HCT116 (cell line): ENCODE data around the gene GK. TPM values are rescaled to one million over a fixed set of nuclear protein-coding genes. Genes with fewer than 3 reads are reported as not detected.

Experiments used
- ATAC-seq: fragments of 200-7000 bp; cut with Tn5 transposase; 2 replicates; pipeline ENCODE4 v1.9.1; 2020; ENCODE audit warnings: mild to moderate bottlenecking, moderate library complexity
- BruUV-seq: library from RNA; stranded (reverse); fragments of 400-500 nt; replicated peaks from 2 replicates; lab custom pipeline; 2021; lab: Mats Ljungman, UMichigan
- CTCF ChIA-PET: fragments of 300-600 bp; sonication (Branson Sonifier 250); formaldehyde crosslinking; loops from one replicate; lab custom pipeline; 2021; ENCODE audit warnings: antibody characterized with exemption; lab: Charles Lee
- POLR2A ChIA-PET: fragments of 300-600, 350-600 bp; sonication (Branson Sonifier 250); formaldehyde crosslinking; loops from one replicate; lab custom pipeline; 2021; ENCODE audit warnings: antibody characterized with exemption; lab: Charles Lee
- RAD21 ChIA-PET, 2 experiments: fragments of 300-600 bp; sonication (Branson Sonifier 250); formaldehyde crosslinking; loops; one replicate each; lab custom pipeline; 2023; ENCODE audit warnings: low total read pairs in 2 of 2; ENCODE audit not compliant: uncharacterized antibody in 2 of 2, unreplicated experiment in 2 of 2, low non-redundant PET in 1 of 2; lab: Charles Lee
- DNase-seq: peaks from one replicate; pipeline ENCODE4 v3.0.0-alpha.2; 2010; ENCODE audit warnings: low read depth, low spot score
- H2AFZ ChIP-seq: fragments of 200-600 bp; shearing (Covaris generic), sonication (generic); 2 replicates; pipeline ENCODE4 v1.6.1; 2017; ENCODE audit warnings: low read depth, mixed run types, mixed read lengths, antibody characterized with exemption, low read length; ENCODE audit not compliant: poor library complexity, severe bottlenecking
- H3K27ac ChIP-seq: 2 replicates; pipeline ENCODE4 v1.5.1; 2012; ENCODE audit warnings: low read depth, low read length
- H3K27me3 ChIP-seq: fragments of 200-600 bp; sonication (generic); 2 replicates; pipeline ENCODE4 v1.6.1; 2016; ENCODE audit warnings: mixed run types, low read length, mixed read lengths; ENCODE audit not compliant: insufficient read depth
- H3K36me3 ChIP-seq, 2 experiments: fragments of 200-500 bp in 1 of 2; fragments of 200-600 bp in 1 of 2; sonication (Bioruptor generic) in 1 of 2; sonication (generic) in 1 of 2; 2 replicates each; pipeline versions ENCODE4 v1.5.1 to v1.6.1; 2014 to 2016; ENCODE audit warnings: low read length in 2 of 2, inconsistent platforms in 1 of 2, mixed read lengths in 1 of 2, mixed run types in 1 of 2; ENCODE audit not compliant: insufficient read depth in 2 of 2, control insufficient read depth in 1 of 2
- H3K4me1 ChIP-seq, 2 experiments: fragments of 200-600 bp in 1 of 2; sonication (generic) in 1 of 2; 2 replicates each; pipeline versions ENCODE4 v1.5.1 to v1.6.1; 2012 to 2017; ENCODE audit warnings: low read length in 2 of 2, inconsistent platforms in 1 of 2, mild to moderate bottlenecking in 1 of 2, mixed read lengths in 1 of 2, mixed run types in 1 of 2, moderate library complexity in 1 of 2; ENCODE audit not compliant: insufficient read depth in 2 of 2, control insufficient read depth in 1 of 2
- H3K4me2 ChIP-seq: fragments of 200-600 bp; sonication (generic); 2 replicates; pipeline ENCODE4 v1.6.1; 2017; ENCODE audit warnings: mixed run types, low read length, mixed read lengths
- H3K4me3 ChIP-seq, 2 experiments: fragments of 200-600 bp in 1 of 2; sonication (generic) in 1 of 2; replicated peaks in 1 of 2; 2 replicates each; pipeline ENCODE4 v1.5.1; 2011 to 2016; ENCODE audit warnings: low read length in 2 of 2, control low read depth in 1 of 2, low read depth in 1 of 2, mild to moderate bottlenecking in 1 of 2, mixed read lengths in 1 of 2, mixed run types in 1 of 2
- H3K79me2 ChIP-seq: fragments of 200-600 bp; sonication (generic); 2 replicates; pipeline ENCODE4 v1.6.1; 2017; ENCODE audit warnings: mild to moderate bottlenecking, mixed run types, low read length, moderate library complexity, mixed read lengths; ENCODE audit not compliant: insufficient read depth
- H3K9ac ChIP-seq: fragments of 200-600 bp; sonication (generic); 2 replicates; pipeline ENCODE4 v1.6.1; 2016; ENCODE audit warnings: low read length, mixed read lengths
- H3K9me2 ChIP-seq: fragments of 200-600 bp; sonication (generic), shearing (Covaris generic); 2 replicates; pipeline ENCODE4 v1.6.1; 2017; ENCODE audit warnings: mixed run types, mild to moderate bottlenecking, moderate library complexity; ENCODE audit not compliant: insufficient read depth
- H3K9me3 ChIP-seq, 2 experiments: fragments of 200-500 bp in 1 of 2; fragments of 200-600 bp in 1 of 2; sonication (Bioruptor generic) in 1 of 2; sonication (generic) in 1 of 2; 2 replicates each; pipeline ENCODE4 v1.6.1; 2014 to 2017; ENCODE audit warnings: low read length in 2 of 2, mixed read lengths in 2 of 2, inconsistent platforms in 1 of 2, low read depth in 1 of 2, mild to moderate bottlenecking in 1 of 2, mixed run types in 1 of 2, moderate library complexity in 1 of 2; ENCODE audit not compliant: control insufficient read depth in 1 of 2, insufficient read depth in 1 of 2
- H4K20me1 ChIP-seq: fragments of 200-600 bp; sonication (generic), shearing (Covaris generic); 2 replicates; pipeline ENCODE4 v1.6.1; 2017; ENCODE audit warnings: mixed run types, mild to moderate bottlenecking, moderate library complexity; ENCODE audit not compliant: insufficient read depth
- CBX3 ChIP-seq: IDR thresholded peaks from 2 replicates; pipeline ENCODE4 v1.6.1; 2012; ENCODE audit warnings: low read depth
- CTCF ChIP-seq, 3 experiments: fragments of 200-600 bp in 1 of 3; sonication (generic) in 1 of 3; IDR thresholded peaks in 2 of 3; conservative IDR thresholded peaks in 1 of 3; 2 replicates each; pipeline ENCODE4 v1.5.1; 2012 to 2017; ENCODE audit warnings: low read depth in 2 of 3, low read length in 2 of 3, antibody characterized with exemption in 1 of 3, borderline replicate concordance in 1 of 3, control low read depth in 1 of 3, mild to moderate bottlenecking in 1 of 3, mixed read lengths in 1 of 3, mixed run types in 1 of 3, moderate library complexity in 1 of 3; ENCODE audit not compliant: insufficient read depth in 1 of 3
- EZH2phosphoT487 ChIP-seq: fragments of 200-600 bp; IDR thresholded peaks from 2 replicates; pipeline ENCODE4 v1.6.1; 2018; ENCODE audit warnings: antibody characterized with exemption, borderline replicate concordance
- FOSL1 ChIP-seq: IDR thresholded peaks from 2 replicates; pipeline ENCODE4 v1.6.1; 2012; ENCODE audit warnings: low read depth
- POLR2AphosphoS5 ChIP-seq: IDR thresholded peaks from 2 replicates; pipeline ENCODE4 v1.6.1; 2011; ENCODE audit warnings: mild to moderate bottlenecking, low read depth, low read length, moderate library complexity
- RAD21 ChIP-seq: IDR thresholded peaks from 2 replicates; pipeline ENCODE4 v1.6.1; 2012; ENCODE audit warnings: low read depth, mild to moderate bottlenecking
- SRF ChIP-seq: IDR thresholded peaks from 2 replicates; pipeline ENCODE4 v1.6.1; 2012; ENCODE audit warnings: low read depth
- ZBTB33 ChIP-seq: IDR thresholded peaks from 2 replicates; pipeline ENCODE4 v1.6.1; 2011; ENCODE audit warnings: mild to moderate bottlenecking, low read length, moderate library complexity; ENCODE audit not compliant: insufficient replicate concordance; ENCODE audit errors: extremely low read depth
- intact Hi-C: fragments of 100-400 bp; cut with micrococcal nuclease; formaldehyde crosslinking; loops from 2 replicates; pipeline ENCODE4 v1.10.0; 2022
- total RNA-seq: library from RNA; stranded (reverse); gene quantifications from one replicate; pipeline ENCODE4 v1.2.1, GENCODE V29; 2021; ENCODE audit not compliant: unreplicated experiment
- TF ChIP-seq, protein P1 (sequence below): IDR thresholded peaks from 2 replicates; pipeline ENCODE4 v1.6.1; 2012; ENCODE audit warnings: low read depth

Gene GK
- total RNA-seq, 1 experiment from 2014 or later = 4.3 TPM

GRCh38 chrX:30688641-30689040 lies 35.4 kb downstream of the GK start:
- Histone ChIP-seq H3K79me2 (no peaks in the 10 kb centered on the region), H3K9me3 (no peaks in the 10 kb centered on the region), H3K27me3 (no peaks in the 10 kb centered on the region), H3K9ac (no peak overlapping the region), H3K9me2 (no peaks in the 10 kb centered on the region), H3K4me1 (no peaks in the 10 kb centered on the region), H3K27ac (no peak overlapping the region), H3K4me3 (no peak overlapping the region), H3K4me2 (no peak overlapping the region), H2AFZ (no peak overlapping the region), H3K36me3 (no peaks in the 10 kb centered on the region), H4K20me1 (no peaks in the 10 kb centered on the region)
- intact Hi-C loops = no loop called here
- DNase-seq (no peak), ATAC-seq (no peak)
- CTCF ChIA-PET = no interaction called here
- POLR2A ChIA-PET = no interaction called here
- no TSS peak for BruUV-seq
- RAD21 ChIA-PET = no interaction called here
- TF ChIP-seq CBX3 (no peak), ZBTB33 (no peak), EZH2phosphoT487 (no peak), SRF (no peak), CTCF (IDR thresholded peaks at IDR 0.05 in 2 of 3, conservative IDR thresholded peaks at IDR 0.05 in 1 of 3; ENCODE audit: borderline replicate concordance in 1 of 3, insufficient read depth in 1 of 3, low read depth in 2 of 3, low read length in 2 of 3) (no peak), RAD21 (no peak), POLR2AphosphoS5 (no peak), FOSL1 (no peak)
- TF ChIP-seq, protein P1, sequence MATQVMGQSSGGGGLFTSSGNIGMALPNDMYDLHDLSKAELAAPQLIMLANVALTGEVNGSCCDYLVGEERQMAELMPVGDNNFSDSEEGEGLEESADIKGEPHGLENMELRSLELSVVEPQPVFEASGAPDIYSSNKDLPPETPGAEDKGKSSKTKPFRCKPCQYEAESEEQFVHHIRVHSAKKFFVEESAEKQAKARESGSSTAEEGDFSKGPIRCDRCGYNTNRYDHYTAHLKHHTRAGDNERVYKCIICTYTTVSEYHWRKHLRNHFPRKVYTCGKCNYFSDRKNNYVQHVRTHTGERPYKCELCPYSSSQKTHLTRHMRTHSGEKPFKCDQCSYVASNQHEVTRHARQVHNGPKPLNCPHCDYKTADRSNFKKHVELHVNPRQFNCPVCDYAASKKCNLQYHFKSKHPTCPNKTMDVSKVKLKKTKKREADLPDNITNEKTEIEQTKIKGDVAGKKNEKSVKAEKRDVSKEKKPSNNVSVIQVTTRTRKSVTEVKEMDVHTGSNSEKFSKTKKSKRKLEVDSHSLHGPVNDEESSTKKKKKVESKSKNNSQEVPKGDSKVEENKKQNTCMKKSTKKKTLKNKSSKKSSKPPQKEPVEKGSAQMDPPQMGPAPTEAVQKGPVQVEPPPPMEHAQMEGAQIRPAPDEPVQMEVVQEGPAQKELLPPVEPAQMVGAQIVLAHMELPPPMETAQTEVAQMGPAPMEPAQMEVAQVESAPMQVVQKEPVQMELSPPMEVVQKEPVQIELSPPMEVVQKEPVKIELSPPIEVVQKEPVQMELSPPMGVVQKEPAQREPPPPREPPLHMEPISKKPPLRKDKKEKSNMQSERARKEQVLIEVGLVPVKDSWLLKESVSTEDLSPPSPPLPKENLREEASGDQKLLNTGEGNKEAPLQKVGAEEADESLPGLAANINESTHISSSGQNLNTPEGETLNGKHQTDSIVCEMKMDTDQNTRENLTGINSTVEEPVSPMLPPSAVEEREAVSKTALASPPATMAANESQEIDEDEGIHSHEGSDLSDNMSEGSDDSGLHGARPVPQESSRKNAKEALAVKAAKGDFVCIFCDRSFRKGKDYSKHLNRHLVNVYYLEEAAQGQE = no peak
- TF ChIP-seq, all 23 proteins: peak for 0
